HFF-Myc (cell line): ENCODE measurements around the gene WDR27.

Source experiments
- DNase-seq: peaks from one replicate; pipeline ENCODE4 v3.0.0-alpha.2; 2011; ENCODE audit warnings: low read depth; ENCODE audit errors: extremely low read depth
- H3K4me3 ChIP-seq: replicated peaks from 2 replicates; pipeline ENCODE4 v1.5.1; 2011; ENCODE audit warnings: low read depth, mild to moderate bottlenecking, control low read depth, low read length
- TF ChIP-seq, protein P1 (sequence below): IDR thresholded peaks from 2 replicates; pipeline ENCODE4 v1.5.1; 2012; ENCODE audit warnings: mild to moderate bottlenecking, low read depth, low read length, control low read depth; ENCODE audit errors: missing control alignments

WDR27 gene

DNA sequence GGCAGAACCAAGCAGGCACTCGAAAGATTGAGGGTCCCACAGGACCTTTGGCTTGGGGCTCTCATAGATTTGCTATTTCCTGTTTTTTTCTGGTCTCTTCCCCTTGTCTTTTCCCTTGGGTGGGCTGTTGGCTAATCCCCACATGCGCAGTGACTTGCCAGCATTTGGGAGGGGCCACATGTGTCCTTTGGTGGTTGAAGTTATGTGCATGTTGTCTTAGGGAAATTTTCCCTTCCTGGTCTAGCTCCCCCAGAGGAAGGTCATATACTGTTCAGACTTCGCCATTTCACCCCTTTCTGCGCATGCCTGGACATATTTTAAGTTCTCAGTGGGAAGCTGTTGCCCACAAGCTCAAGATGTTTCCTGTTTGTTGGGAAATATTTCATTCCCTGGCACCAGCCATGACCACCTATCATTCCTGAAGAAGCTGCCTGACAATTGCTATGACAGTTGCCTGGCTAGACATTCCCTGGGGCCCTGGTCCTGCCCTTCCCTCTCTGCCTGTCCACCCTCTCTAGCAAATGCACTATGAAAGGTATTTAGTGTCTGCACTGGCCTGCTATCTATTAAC, 292.0 kb downstream of the WDR27 start:
- H3K4me3 ChIP-seq = no peak overlapping the region
- TF ChIP-seq, protein P1, sequence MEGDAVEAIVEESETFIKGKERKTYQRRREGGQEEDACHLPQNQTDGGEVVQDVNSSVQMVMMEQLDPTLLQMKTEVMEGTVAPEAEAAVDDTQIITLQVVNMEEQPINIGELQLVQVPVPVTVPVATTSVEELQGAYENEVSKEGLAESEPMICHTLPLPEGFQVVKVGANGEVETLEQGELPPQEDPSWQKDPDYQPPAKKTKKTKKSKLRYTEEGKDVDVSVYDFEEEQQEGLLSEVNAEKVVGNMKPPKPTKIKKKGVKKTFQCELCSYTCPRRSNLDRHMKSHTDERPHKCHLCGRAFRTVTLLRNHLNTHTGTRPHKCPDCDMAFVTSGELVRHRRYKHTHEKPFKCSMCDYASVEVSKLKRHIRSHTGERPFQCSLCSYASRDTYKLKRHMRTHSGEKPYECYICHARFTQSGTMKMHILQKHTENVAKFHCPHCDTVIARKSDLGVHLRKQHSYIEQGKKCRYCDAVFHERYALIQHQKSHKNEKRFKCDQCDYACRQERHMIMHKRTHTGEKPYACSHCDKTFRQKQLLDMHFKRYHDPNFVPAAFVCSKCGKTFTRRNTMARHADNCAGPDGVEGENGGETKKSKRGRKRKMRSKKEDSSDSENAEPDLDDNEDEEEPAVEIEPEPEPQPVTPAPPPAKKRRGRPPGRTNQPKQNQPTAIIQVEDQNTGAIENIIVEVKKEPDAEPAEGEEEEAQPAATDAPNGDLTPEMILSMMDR = no peak
- DNase-seq = no peak

DNA sequence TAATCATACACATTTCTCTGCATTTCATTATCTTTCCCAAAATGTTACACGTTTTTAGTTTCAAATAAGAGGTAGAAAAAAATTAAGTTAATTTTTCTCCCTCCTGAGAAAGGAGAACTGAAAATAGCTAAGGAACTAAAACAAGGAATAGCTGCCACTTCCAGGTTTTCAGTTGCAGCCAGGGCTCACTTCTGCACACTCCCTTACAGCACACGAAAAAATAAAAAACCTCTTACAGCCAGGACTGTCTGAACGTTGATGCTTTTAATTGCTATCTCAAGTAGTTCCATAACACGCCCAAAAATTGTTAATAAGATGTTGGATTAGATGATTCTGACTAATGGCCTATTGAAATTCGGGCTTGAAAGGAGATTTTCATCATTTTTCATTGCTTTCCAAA, 294.5 kb downstream of the WDR27 start:
- TF ChIP-seq, protein P1 = no peak
- DNase-seq = no peak
- H3K4me3 ChIP-seq = no peak overlapping the region
